Fibroblast of skin of right biceps (primary cell): ENCODE results near the gene BAG1.

Experiments used
- DNase-seq: peaks from one replicate; pipeline ENCODE4 v3.0.0-alpha.2; 2013

Gene BAG1

DNA sequence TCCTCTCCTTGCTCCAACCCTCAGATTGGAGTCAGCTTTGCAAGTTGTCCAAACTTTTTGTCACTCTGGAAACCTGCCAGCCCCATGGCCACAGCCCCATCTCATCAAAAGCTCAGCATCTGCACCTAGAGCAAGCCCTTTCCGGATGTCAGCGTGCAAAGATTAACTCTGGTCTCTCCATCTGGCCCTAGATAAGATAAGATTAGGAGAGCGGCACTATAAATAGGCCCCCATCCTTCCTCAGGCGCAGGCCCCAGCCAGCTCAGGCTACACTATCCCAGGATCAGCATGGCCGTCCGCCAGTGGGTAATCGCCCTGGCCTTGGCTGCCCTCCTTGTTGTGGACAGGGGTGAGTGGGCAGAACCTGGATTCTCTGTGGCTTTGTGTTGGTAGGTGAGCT is 24.6 kb downstream of the BAG1 start, which contains the start of gene SPINK4:
Gene SPINK4, plus strand, starts transcription at position 247 of the 400 bp plus-strand sequence. Its CDS starts 42 bp downstream, at position 289.
- no peak for DNase-seq

- DNase-seq, result no peak
Observed at GRCh38 chr9:33236571-33236970, 27.9 kb downstream of the BAG1 start.

GRCh38 chr9:33234511-33235467 is 29.7 kb downstream of the BAG1 start:
- DNase-seq, result no peak

DNA sequence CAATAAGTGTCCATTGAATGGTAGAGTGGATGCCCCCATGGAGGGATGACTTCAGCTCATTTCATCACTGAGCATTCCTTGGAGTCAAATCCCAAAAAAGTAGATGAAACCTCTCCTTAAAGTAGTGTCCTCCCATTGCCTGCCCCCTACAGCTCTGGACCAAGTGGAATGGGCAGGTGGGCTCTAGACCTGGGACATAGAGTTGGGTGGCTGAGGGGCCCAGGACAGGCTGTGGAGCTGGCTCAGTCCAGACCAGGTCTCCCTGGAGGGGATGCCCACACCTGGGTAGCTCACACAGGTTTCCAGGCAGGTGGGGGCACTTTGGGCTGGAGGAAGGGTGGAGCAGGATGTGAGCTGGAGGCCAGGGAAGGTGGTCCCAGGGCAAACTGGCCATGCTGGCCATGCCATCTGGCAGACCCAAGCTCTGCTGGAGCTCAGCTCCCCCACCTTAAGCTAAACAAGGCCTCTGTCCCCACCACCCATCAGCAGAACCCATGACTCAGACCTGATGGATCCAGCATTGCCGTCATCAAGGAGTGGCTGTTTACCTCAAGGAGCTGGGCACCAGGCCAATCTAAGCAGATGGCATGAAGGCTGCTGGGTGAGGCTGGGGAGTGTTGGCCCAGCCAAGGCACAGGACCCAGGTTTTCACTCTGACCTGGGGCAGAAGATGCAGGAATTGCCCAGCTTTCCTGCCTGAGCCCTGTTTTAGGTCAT is 30.7 kb downstream of the BAG1 start:
- DNase-seq, result peak; percentile 89

DNA sequence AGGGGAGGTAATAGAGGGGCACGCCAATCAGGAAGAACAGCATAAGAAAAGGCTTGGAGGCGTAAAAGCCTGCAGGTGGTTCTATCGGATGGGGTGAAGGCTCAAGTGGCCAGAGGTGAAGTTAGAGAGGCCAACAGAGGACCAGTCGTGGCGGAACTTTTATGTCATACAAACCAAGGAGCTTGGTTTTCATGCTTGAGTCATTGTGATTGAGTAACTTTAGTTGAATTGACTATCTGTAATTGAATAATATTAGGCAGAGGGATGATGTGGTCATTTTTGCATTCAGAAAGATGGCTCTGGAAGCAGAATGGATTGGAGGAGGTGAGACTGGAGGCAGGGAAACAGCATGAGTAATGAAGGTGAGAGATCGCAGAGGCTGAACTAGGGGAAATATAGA is 31.7 kb downstream of the BAG1 start:
- no peak for DNase-seq

DNA sequence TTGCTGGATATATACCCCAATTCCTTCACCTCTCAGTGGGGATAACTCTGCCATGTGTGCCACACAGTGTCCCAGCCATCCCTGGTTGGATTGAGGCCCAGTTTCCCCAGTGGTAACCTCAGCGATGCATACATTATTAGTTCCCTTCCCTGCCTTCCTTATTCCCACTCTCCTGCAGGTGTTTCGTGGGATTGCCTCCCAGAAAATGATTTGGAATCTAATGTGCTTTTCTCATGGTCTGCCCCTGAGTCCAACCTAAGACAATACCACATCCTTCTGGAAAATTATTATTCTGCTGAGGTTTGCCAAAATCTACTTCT is 32.9 kb downstream of the BAG1 start:
- DNase-seq, result no peak

- no peak for DNase-seq
Observed at GRCh38 chr9:33230756-33231622, 33.5 kb downstream of the BAG1 start.

GRCh38 chr9:33229359-33230114 is 35.0 kb downstream of the BAG1 start:
- no peak for DNase-seq

- no peak for DNase-seq
Observed at GRCh38 chr9:33228606-33229005, 35.9 kb downstream of the BAG1 start.

GRCh38 chr9:33227741-33228140 is 36.8 kb downstream of the BAG1 start:
- DNase-seq, result peak; percentile 22

- no peak for DNase-seq
Observed at GRCh38 chr9:33227008-33227398, 37.5 kb downstream of the BAG1 start.

DNA sequence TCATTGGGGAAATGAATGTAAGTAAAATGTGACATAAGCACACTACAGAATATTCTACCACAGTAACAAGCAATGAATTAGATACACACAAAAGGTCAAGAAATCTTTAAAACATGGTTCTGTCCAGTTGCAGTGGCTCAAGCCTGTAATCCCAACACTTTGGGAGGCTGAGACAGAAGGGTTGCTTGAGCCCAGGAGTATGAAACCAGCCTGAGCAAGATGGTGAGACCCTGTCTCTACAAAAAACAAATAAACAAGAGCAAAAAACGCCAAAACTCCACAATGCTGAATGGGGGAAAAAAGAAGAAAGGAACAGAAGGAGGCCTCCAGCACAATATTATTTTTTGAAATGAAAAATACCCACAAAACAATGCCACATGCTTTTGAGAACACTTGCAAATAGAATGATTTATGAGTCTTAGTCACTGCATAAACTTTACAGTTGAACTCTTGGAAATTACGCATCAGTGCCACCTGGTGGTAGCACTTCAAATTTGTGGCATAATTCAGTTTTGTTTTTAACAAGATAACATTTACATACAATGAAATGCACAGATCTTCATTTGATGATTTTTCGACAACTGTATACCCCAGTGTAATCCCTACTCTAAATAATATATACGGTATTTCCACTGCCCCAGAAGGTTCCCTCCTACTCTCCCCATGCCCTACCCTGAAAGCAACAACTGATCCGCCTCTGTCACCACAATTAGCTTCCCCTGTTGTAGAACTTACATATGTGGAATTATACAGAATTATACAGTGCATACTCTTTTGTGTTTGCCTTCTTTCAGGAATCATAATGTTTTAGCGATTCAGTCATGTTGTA is 39.0 kb downstream of the BAG1 start:
- DNase-seq, result peak; percentile 78

DNA sequence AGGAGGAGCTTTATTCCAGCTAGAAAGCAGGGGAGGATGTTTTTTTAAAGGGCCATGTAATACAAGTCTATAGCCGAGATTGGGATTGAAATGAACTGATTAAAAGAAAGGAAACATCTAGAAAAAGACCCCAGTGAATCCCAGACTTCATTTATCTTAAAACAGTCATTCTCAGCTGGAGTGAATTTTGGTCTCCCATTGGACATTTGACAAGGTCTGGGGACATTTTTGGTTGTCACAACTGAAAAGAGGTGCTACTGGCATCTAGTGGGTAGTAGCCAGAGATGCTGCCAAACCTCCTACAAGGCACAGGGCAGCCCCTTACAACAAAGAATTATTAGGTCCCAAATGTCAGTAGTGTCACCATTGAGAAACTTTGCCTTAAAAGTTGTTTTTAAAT is 40.8 kb downstream of the BAG1 start:
- DNase-seq, result peak; percentile 43

- DNase-seq, result no peak
Observed at GRCh38 chr9:33222031-33222430, 42.5 kb downstream of the BAG1 start.

DNA sequence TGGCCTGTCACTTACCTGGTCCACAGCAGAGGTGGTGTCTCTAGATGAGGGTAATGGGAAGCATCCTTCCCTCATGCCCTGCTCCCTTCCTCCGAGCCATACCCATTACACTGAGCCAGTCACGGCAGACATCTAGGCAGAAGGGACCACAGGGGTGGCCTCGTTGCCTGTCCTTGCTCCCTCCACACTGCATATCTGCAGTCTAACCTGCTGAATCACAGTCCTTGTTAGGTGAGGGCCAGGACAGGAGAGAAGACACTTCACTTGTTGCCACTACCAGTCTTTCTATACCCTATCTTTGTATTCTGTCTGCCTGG is 43.0 kb downstream of the BAG1 start:
- no peak for DNase-seq

GRCh38 chr9:33220681-33221567 is 43.6 kb downstream of the BAG1 start:
- DNase-seq, result no peak

GRCh38 chr9:33211695-33212393 is 52.7 kb downstream of the BAG1 start:
- DNase-seq, result peak; percentile 35

DNA sequence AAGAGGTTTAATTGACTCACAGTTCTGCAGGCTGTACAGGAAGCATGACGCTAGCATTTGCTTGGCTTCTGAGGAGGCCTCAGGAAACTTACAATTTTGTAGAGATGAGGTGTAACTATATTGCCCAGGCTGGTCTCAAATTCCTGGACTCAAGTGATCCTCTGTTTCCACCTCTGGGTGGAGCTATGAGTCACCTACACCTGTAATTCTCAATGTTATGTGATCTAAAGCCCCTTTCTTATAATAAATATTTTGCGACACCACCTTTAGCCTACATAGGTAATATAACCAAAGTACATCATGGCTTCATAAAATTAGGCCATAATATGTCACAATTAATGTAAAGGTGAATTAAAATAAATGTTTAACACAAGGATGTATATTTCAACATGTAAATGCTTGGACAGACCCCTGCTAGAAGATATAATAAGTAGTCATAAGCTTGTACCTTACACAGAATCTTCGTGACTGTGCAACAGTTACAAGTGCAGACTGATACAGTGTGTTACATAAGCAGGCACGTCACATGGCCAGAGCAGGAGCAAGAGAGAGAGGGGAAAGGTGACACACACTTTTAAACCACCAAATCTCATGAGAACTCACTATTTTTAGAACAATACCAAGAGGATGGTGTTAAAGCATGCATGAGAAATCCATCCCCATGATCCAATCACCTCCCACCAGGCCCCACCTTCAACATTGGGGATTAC is 54.3 kb downstream of the BAG1 start:
- DNase-seq, result no peak

- DNase-seq, result no peak
Observed at GRCh38 chr9:33209394-33209793, 55.1 kb downstream of the BAG1 start.
